Jurkat, Clone E6-1 (cell line): ENCODE results near the gene CENATAC. TPM values are rescaled to one million over a fixed set of nuclear protein-coding genes. Genes with fewer than 3 reads are reported as not detected.
"Not testable (repeated sequence)": the region's sequence is repeated elsewhere in the genome, so short reads cannot be mapped to it uniquely, and the experiment has no call there.

ENCODE experiments used
- DNase-seq: peaks from one replicate; pipeline ENCODE4 v3.0.0-alpha.2; 2011; ENCODE audit warnings: low read depth, low spot score
- H3K4me3 ChIP-seq: 2 replicates; pipeline ENCODE4 v1.5.1; 2011; ENCODE audit warnings: mild to moderate bottlenecking, low read length, control low read depth, moderate library complexity
- polyA plus RNA-seq: library from polyadenylated mRNA; unstranded; fragments of >200 nt; gene quantifications from one replicate; pipeline ENCODE4 v1.2.1, GENCODE V29; 2012; ENCODE audit warnings: missing spikeins; ENCODE audit not compliant: insufficient read length, insufficient read depth

Gene CENATAC, protein sequence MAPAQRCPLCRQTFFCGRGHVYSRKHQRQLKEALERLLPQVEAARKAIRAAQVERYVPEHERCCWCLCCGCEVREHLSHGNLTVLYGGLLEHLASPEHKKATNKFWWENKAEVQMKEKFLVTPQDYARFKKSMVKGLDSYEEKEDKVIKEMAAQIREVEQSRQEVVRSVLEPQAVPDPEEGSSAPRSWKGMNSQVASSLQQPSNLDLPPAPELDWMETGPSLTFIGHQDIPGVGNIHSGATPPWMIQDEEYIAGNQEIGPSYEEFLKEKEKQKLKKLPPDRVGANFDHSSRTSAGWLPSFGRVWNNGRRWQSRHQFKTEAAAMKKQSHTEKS
- 19.2 TPM for polyA plus RNA-seq

DNA sequence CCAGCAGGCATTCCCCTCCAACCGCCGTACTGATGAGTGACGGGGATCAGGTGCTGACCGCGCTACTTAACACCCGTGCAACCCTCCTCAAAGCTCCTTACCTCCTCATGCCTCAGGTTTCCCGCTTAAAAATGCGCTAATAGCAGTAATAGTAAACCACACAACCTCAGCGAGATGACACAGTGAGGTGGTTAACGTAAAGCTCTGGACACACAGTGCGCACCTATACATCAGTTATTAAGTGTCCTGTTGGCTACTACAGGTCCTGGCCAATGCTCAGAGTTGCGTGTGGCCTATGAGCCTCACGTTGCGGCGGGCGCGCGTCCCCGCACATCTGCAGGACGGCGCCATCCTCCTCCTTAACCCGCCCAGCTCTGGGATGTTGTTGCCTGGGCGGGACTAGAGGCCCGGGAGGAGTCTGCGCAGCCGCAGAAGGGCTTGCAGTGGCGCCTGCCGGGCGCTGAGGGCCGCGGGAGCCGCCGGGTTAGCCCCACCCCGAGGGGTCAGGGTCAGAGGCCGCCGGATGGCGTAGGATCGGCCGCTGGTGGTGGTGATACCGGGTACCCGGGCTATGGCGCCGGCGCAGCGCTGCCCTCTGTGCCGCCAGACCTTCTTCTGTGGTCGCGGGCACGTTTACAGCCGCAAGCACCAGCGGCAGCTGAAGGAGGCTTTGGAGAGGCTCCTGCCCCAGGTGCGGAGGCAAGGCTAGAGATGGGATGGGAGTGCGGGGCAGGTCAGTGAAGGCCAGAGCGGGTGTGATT, at the start of gene CENATAC:
Gene CENATAC (plus strand): TSS at position 512 of the 761 bp plus-strand sequence. CDS start 60 bp downstream, at position 572.
- peak within 1 kb of the TSS; percentile 100 for H3K4me3 ChIP-seq
- peak; percentile 89 for DNase-seq

DNA sequence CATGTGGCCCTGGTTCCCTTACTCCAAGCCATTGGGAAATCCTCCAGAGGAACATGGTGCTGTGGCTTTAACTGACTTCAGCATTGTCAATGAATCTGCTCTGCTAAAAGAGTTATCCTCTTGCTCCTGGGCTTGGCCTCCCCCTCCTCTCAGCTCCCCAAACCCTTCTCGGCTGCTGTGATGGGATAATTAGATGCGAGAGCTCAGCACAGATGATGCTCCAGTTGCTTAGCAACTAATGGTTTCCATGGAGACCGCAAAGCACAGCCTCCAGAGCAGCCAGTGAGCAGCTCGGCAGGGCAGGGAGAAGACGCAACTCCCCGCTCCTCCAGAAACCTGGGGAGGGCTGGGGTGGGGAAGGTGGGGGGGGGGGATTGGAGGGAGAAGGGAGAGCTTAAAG, 44.7 kb upstream of the CENATAC start:
- H3K4me3 ChIP-seq: no peak overlapping the region
- peak; percentile 66 for DNase-seq

DNA sequence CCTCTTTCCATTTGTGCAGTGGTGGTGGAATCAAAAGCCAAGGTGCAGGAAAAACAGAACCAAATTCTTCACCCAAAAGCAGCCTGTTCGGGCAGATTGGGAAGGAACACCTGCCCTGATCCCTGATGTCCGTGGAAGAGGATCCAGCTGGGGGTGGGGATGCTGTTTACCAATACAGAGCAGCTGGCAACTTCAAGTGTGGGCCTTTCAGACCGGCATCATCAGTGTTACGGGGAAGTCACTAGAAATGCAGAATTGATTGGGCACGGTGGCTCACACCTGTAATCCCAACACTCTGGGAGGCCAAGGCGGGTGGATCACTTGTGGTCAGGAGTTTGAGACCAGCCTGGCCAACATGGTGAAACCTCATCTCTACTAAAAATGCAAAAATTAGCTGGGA, 44.0 kb upstream of the CENATAC start:
- not testable (repeated sequence) for DNase-seq

DNA sequence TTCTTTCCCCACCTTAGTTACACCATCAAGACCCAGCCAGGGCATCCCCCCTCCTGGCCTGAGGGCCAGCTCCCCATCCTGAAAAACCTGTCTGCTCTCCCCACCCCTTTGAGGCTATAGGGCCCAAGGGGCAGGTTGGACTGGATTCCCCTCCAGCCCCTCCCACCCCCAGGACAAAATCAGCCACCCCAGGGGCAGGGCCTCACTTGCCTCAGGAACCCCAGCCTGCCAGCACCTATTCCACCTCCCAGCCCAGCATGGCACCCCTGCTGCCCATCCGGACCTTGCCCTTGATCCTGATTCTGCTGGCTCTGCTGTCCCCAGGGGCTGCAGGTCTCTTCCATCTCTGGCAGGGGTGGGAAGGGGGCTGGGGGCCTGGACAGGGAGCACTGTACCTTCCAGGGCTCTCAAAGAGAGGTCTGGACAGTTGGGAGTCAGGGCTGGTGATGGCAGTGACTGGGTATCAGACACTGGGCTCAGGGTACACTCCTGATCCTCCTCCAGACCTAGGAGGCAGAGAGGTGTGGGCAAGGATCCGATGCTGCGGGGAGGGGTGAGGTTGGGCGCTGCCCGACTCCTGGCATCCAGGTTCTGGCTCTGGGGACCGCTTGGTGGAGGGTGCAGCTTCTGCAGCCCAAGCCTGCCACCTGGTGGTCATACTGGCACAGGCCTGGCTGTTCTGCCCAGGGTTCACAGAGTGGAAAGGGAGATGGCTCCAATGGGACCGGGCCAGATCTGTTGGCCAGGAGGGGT, 41.7 kb upstream of the CENATAC start, which contains the start of gene UPK2:
Gene UPK2 (plus strand): TSS at position 205 of the 753 bp plus-strand sequence. CDS start 53 bp downstream, at position 258.
- H3K4me3 ChIP-seq: no peak within 1 kb of the TSS
- DNase-seq: peak; percentile 58

More for the DNA sequence above, 44.0 kb upstream of the CENATAC start:
- H3K4me3 ChIP-seq: not testable (repeated sequence)

DNA sequence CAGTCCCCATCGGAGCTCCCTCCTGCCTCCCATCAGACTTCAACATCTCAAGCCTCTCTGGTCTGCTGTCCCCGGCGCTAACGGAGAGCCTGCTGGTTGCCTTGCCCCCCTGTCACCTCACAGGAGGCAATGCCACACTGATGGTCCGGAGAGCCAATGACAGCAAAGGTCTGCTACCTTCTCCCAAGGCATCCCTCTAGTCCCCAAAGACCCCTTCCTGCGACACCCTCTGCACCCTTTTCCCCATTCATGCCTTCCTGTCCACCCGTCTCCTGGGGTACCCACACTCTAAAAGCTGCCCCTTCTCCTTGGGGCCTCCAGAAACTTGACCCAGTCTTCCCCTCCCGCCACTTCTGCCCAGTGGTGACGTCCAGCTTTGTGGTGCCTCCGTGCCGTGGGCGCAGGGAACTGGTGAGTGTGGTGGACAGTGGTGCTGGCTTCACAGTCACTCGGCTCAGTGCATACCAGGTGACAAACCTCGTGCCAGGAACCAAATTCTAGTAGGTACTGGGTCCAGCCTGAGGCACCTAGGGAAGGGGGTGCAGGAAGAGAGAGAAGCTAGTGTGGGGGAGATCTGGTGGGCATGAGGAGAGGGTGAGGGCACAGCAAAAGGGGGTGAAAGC, 41.0 kb upstream of the CENATAC start:
- no peak overlapping the region for H3K4me3 ChIP-seq
- no peak for DNase-seq

DNA sequence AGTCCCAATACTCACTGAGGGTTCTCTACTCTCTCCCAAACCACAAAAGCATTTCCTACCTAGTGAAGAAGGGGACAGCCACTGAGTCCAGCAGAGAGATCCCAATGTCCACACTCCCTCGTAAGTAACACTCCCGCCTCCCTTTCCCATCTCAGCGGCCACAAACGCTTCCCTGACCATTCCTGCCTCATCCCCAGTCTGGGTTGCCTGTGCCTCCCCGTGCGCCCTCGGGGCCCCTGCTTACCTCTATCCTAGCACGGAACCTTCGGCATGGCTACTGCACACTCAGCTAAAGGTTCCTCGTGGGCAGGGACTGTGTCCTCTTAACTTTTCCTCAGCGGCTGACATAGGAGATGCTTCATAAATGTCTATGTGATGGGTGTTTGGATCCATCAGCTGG, 40.4 kb upstream of the CENATAC start:
- H3K4me3 ChIP-seq: no peak overlapping the region
- no peak for DNase-seq

DNA sequence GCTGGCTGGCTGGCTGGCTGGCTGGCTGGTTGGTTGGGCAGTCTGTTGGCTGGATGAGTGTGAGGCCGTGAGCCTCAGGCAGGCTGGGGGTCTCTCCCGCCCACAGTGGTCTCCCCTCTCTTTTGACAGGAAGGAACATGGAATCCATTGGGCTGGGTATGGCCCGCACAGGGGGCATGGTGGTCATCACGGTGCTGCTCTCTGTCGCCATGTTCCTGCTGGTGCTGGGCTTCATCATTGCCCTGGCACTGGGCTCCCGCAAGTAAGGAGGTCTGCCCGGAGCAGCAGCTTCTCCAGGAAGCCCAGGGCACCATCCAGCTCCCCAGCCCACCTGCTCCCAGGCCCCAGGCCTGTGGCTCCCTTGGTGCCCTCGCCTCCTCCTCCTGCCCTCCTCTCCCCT, 40.0 kb upstream of the CENATAC start:
- H3K4me3 ChIP-seq: no peak overlapping the region
- no peak for DNase-seq

DNA sequence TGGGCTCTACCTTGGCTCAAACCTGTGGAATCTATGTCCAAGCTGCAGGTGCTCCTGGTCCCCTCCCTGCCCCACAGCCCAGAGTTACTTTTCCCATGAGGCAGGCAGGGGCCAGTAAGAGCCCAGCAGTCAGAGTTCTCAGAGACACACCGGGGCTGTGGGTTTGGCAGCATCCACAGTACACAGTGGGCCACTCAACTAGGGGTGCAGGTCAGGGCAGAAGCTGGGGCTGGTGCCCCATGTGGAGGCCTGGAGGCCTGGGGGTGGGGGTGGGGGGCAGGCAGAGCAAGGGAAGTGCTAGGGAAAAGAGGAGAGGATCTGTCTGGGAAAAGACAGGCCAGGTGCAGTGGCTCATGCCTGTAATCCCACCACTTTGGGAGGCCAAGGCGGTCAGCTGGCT, 39.4 kb upstream of the CENATAC start:
- DNase-seq: no peak
- H3K4me3 ChIP-seq: no peak overlapping the region

DNA sequence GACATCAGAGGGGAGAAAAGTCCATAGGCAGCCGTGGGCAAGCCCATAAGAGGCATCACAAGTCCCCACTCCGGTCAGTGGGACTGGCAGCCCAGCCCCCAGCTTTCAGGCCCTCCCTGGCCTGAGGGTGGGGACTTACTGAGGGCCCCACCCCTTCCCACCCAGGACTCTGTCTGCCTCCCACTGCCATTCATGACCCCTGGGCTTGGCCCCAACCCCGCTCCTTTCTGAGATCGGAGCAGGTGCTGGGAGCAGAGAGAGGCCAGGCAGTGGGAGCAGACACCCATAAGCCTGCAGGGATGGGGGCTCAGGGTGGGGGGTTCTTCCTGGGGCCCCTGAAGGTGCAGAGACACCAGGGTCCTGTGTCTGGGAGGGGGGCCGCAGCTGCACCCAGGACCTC, 36.7 kb upstream of the CENATAC start:
- H3K4me3 ChIP-seq: no peak overlapping the region
- DNase-seq: no peak

DNA sequence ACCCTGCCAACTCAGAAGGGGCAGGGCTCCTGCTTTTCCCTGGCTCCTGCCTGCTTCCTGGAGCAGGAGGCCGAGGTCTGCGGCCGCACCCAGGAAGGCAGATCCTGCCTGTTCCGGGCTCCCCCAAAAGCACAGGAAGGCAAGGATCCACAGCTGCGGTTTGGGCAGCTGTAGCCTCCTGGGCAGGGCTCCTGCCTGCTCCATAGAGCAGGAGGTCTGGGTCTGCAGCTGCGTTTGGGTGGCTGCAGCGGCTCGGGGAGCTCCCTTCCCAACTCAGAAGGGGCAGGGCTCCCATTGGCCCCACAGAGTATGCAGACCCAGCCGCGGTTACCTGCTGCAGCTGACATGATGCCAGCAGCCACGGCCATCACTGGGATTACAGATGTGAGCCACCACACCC, 36.3 kb upstream of the CENATAC start:
- no peak overlapping the region for H3K4me3 ChIP-seq
- DNase-seq: no peak

DNA sequence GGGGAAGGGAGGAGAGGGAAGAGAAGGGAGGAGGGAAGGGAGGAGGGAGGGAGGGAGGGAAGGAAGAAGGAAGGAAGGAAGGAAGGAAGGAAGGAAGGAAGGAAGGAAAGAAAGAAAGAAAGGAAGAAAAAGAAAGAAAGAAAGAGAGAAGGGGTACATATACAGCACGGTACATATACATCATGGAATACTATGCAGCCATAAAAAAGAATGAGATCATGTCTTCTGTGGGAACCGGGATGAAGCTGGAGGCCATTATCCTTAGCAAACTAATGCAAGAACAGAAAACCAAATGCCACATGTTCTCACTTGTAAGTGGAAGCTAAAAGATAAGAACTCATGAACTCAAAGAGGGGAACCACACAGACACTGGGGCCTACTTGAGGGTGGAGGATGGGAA, 28.4 kb upstream of the CENATAC start:
- DNase-seq, H3K4me3 ChIP-seq: not testable (repeated sequence)

DNA sequence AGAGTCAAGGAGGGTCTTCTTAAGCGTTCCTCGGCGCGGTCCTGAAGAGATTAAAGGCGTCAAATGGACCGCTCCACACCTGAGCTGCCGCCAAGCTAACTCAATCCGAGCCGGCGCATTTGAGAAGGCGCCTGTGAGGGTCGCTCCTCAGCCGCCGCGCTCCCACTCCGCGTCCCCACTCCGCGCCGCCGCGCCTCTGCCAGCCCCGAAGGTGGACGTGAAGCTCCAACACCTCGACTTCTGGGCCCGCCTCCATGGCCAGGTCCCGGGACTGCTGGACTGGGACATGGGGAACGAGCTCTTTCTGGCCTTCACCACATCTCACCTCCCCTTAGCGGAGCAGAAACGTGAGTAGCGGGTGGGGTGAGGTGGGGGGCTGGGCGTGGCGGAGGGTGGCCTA, 26.3 kb upstream of the CENATAC start, which contains the start of gene FOXR1:
Gene FOXR1 (plus strand): TSS at position 116 of the 400 bp plus-strand sequence. CDS start 171 bp downstream, at position 287.
- DNase-seq: no peak
- no peak within 1 kb of the TSS for H3K4me3 ChIP-seq

DNA sequence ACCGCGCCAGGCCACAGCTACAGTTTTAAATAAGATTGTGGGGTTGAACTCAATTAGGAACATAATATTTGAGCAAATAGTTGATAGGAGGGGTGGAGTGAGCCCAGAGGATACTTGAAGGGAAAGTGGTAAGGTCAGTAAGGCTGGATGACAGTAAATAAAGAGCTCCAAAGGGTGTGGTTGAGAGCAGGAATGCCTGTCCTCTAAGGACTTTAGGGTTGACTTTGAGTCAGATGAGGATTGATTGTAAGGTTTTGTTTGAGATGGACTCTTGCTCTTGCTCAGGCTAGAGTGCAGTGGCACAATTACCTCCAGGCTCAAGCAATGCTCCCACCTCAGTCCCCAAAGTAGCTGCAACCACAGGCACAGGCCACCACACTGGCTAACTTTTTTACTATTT, 24.0 kb upstream of the CENATAC start:
- DNase-seq: no peak
- no peak overlapping the region for H3K4me3 ChIP-seq

DNA sequence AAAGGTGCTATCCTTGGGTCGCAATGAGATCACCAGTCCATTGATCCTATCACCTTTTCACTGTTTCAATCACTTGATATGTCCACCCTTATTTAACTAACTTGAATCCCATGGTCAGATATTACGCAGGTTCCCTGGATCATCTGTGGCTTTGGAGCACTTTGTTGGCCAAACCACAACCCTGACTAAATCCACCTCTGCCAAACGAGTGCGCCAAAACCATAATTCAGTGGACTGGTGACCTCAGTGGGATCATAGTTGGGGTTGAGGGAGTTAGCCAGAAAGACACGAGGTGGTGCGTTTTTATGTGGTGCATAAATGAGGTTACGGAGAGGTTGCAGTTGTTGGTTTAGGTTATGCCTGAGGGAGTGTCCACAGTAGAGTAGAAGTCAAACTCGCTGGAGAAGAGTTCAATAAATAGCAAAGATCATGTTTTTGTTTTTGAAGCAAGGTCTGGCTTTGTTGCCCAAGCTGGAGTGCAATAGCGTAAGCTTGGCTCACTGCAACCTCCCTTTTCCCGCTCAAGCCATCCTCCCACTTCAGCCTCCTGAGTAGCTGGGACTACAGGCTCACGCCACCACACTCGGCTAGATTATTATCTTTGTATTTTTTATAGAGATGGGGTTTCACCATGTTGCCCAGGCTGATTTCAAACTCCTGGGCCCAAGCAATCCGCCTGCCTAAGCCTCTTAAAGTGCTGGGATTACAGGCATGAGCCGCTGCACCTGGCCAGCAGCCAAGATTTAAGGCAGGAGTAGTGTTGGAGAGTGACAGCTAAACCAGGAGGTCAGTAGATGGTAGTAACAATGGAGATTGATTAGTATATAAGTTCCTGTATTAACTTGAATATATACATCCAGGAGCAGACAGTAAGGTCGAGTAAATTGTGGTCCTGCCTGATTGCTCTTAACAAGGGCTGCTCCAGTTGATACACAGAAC, 21.9 kb upstream of the CENATAC start:
- DNase-seq: no peak
- no peak overlapping the region for H3K4me3 ChIP-seq

DNA sequence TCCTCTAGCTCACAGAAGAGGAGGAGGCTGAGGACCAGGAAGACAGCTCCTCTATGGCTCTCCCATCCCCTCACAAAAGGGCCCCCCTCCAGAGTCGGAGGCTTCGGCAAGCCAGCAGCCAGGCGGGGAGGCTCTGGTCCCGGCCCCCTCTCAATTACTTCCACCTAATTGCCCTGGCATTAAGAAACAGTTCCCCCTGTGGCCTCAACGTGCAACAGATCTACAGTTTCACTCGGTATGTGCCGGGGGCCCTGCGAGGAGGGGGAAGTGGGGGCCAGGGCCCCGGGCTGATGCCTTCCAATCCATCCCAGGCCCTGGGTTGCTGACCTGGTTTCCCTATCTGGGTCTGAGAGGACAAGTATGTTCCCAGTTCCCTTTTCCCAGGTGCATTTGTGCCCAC, 18.5 kb upstream of the CENATAC start:
- DNase-seq: no peak

DNA sequence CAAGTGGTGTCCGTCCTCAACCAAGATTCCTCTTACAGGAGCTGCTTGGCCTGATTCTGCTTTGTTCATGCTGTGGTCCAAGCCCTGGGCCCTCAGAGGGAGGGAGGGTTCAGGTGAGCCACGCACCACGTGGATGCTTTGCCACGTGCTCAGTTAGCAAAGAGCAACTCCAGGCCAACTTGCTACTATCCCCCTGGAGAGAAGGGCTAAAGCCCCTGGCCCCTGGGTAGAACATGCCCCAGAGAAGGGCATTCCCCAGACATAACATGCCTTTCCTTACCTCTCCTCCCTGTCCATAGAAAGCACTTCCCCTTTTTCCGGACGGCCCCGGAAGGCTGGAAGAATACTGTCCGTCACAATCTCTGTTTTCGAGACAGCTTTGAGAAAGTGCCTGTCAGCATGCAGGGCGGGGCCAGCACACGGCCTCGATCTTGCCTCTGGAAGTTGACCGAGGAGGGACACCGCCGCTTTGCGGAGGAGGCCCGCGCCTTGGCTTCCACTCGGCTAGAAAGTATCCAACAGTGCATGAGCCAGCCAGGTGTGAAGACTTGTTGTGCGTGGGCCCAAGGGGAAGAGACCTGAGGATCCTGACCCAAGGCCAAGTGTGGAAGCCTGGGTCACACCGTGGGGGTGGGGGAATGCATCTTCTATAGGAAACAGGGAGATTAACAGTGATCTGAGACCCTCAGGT, 17.6 kb upstream of the CENATAC start:
- no peak for DNase-seq
- no peak overlapping the region for H3K4me3 ChIP-seq

More for the DNA sequence above, 18.5 kb upstream of the CENATAC start:
- H3K4me3 ChIP-seq: no peak overlapping the region

DNA sequence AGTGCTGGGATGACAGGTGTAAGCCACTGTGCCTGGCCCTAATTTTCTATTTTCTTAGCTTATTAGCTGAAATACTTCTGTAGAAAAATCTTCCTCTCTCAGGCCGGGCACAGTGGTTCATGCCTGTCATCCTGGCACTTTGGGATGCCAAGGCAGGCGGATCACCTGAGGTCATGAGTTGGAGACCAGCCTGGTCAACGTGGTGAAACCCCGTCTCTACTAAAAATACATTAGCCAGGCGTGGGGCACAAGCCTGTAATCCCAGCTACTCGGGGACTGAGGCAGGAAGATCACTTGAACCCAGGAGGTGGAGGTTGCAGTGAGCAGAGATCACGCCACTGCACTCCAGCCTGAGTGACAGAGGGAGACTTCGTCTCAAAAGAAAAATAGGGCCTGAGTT, 13.6 kb upstream of the CENATAC start:
- not testable (repeated sequence) for DNase-seq, H3K4me3 ChIP-seq
